GM23338 (cell line): ENCODE data around the gene CXCL16. TPM values are rescaled to one million over a fixed set of nuclear protein-coding genes. Genes with fewer than 3 reads are reported as not detected.

Experiments used
- ATAC-seq: fragments of 200-7000 bp; cut with Tn5 transposase; 3 replicates; pipeline ENCODE4 v1.9.1; 2020
- DNase-seq: peaks from one replicate; pipeline ENCODE4 v3.0.0-alpha.2; 2015; ENCODE audit warnings: low spot score
- H2AFZ ChIP-seq: fragments of 200-600 bp; sonication (generic); 2 replicates; pipeline ENCODE4 v1.8.0; 2016; ENCODE audit warnings: antibody characterized with exemption, mild to moderate bottlenecking, moderate library complexity
- H3F3A ChIP-seq: fragments of 200-600 bp; sonication (generic); replicated peaks from 2 replicates; pipeline ENCODE4 v1.8.0; 2017; ENCODE audit warnings: antibody characterized with exemption, mixed run types, low read depth
- H3K27ac ChIP-seq: fragments of 200-600 bp; sonication (generic); 2 replicates; pipeline ENCODE4 v1.6.1; 2016; ENCODE audit warnings: low read depth
- H3K27me3 ChIP-seq: fragments of 200-600 bp; sonication (generic); 2 replicates; pipeline ENCODE4 v1.8.0; 2016; ENCODE audit warnings: mild to moderate bottlenecking, mixed run types, moderate library complexity; ENCODE audit not compliant: insufficient read depth
- H3K36me3 ChIP-seq: fragments of 200-600 bp; sonication (generic); 2 replicates; pipeline ENCODE4 v1.8.0; 2016; ENCODE audit warnings: mild to moderate bottlenecking; ENCODE audit not compliant: insufficient read depth
- H3K4me1 ChIP-seq: fragments of 200-600 bp; sonication (generic); 2 replicates; pipeline ENCODE4 v1.8.0; 2016; ENCODE audit warnings: mild to moderate bottlenecking, moderate library complexity; ENCODE audit not compliant: insufficient read depth
- H3K4me2 ChIP-seq: fragments of 200-600 bp; sonication (generic); 2 replicates; pipeline ENCODE4 v1.7.1; 2017; ENCODE audit warnings: mixed run types
- H3K4me3 ChIP-seq: fragments of 200-600 bp; sonication (generic); 2 replicates; pipeline ENCODE4 v1.6.1; 2016; ENCODE audit warnings: mixed run types
- H3K79me2 ChIP-seq: fragments of 200-600 bp; sonication (generic); replicated peaks from 2 replicates; pipeline ENCODE4 v1.8.0; 2017; ENCODE audit warnings: mild to moderate bottlenecking; ENCODE audit not compliant: insufficient read depth
- H3K9me2 ChIP-seq: fragments of 200-600 bp; sonication (generic); 2 replicates; pipeline ENCODE4 v1.8.0; 2017; ENCODE audit not compliant: insufficient read depth
- H4K20me1 ChIP-seq: fragments of 200-600 bp; sonication (generic); replicated peaks from 2 replicates; pipeline ENCODE4 v1.8.0; 2017; ENCODE audit warnings: mild to moderate bottlenecking; ENCODE audit not compliant: insufficient read depth
- H3K27ac Mint-ChIP-seq: 2 replicates; pipeline ENCODE4 v1.8.0; 2020; ENCODE audit warnings: inconsistent platforms, mild to moderate bottlenecking, moderate library complexity, mixed read lengths
- H3K27me3 Mint-ChIP-seq: 3 replicates; pipeline ENCODE4 v1.8.0; 2022; ENCODE audit warnings: low read depth, mild to moderate bottlenecking, moderate library complexity, mixed read lengths, inconsistent platforms; ENCODE audit not compliant: insufficient read depth, poor library complexity
- H3K36me3 Mint-ChIP-seq: 3 replicates; pipeline ENCODE4 v1.8.0; 2021; ENCODE audit warnings: low read depth, mild to moderate bottlenecking, inconsistent platforms, moderate library complexity, mixed read lengths
- H3K4me1 Mint-ChIP-seq: 3 replicates; pipeline ENCODE4 v1.8.0; 2020; ENCODE audit warnings: mild to moderate bottlenecking, inconsistent platforms, mixed read lengths
- H3K4me3 Mint-ChIP-seq: 3 replicates; pipeline ENCODE4 v1.8.0; 2021; ENCODE audit warnings: moderate library complexity, mild to moderate bottlenecking, inconsistent platforms, mixed read lengths
- H3K9me3 Mint-ChIP-seq: 3 replicates; pipeline ENCODE4 v1.8.0; 2020; ENCODE audit warnings: moderate library complexity, mild to moderate bottlenecking, inconsistent platforms, mixed read lengths
- CREB1 ChIP-seq: fragments of 250-450 bp; sonication (Bioruptor Pico); IDR thresholded peaks from 2 replicates; pipeline ENCODE4 v1.5.0; 2020; ENCODE audit warnings: low read depth, mild to moderate bottlenecking, moderate library complexity
- EZH2 ChIP-seq: fragments of 200-600 bp; sonication (generic); IDR thresholded peaks from one replicate; pipeline ENCODE4 v1.8.0; 2017; ENCODE audit warnings: antibody characterized with exemption, mild to moderate bottlenecking, low read depth; ENCODE audit not compliant: unreplicated experiment
- EZH2phosphoT487 ChIP-seq: fragments of 200-600 bp; sonication (generic); IDR thresholded peaks from one replicate; pipeline ENCODE4 v1.8.1; 2018; ENCODE audit warnings: antibody characterized with exemption; ENCODE audit not compliant: unreplicated experiment
- JUNB ChIP-seq: IDR thresholded peaks from one replicate; pipeline ENCODE4 v1.6.1; 2016; ENCODE audit warnings: antibody characterized with exemption; ENCODE audit not compliant: unreplicated experiment
- NANOG ChIP-seq: IDR thresholded peaks from 2 replicates; pipeline ENCODE4 v1.6.1; 2016; ENCODE audit warnings: antibody characterized with exemption, borderline replicate concordance
- POLR2AphosphoS5 ChIP-seq: IDR thresholded peaks from 2 replicates; pipeline ENCODE4 v1.6.1; 2016; ENCODE audit warnings: antibody characterized with exemption, low read depth
- STAT1 ChIP-seq: IDR thresholded peaks from one replicate; pipeline ENCODE4 v1.6.1; 2016; ENCODE audit warnings: antibody characterized with exemption; ENCODE audit not compliant: unreplicated experiment
- ZNF114 ChIP-seq: fragments of 250-450 bp; sonication (Bioruptor Pico); IDR thresholded peaks from 2 replicates; pipeline ENCODE4 v1.5.0; 2020; ENCODE audit warnings: mild to moderate bottlenecking, moderate library complexity
- ZNF331 ChIP-seq: fragments of 250-450 bp; sonication (Bioruptor Pico); IDR thresholded peaks from 2 replicates; pipeline ENCODE4 v1.5.0; 2020; ENCODE audit warnings: low read depth, mild to moderate bottlenecking, moderate library complexity
- polyA plus RNA-seq: library from polyadenylated mRNA; unstranded; fragments of >200 nt; fragmentation: Nextera tagmentation; extraction: Ambion mirVana; gene quantifications from 2 replicates; pipeline ENCODE4 v1.2.1, GENCODE V29; 2016
- total RNA-seq: library from RNA; depleted of rRNA; stranded (reverse); fragments of >200 nt; shearing (Covaris generic); gene quantifications from 2 replicates; pipeline ENCODE4 v1.2.3, GENCODE V29; 2014
- TF ChIP-seq, protein P1 (sequence below): fragments of 250-450 bp; sonication (Bioruptor Pico); IDR thresholded peaks from 2 replicates; pipeline ENCODE4 v1.5.0; 2020; ENCODE audit warnings: mild to moderate bottlenecking, moderate library complexity
- TF ChIP-seq, protein P2 (sequence below), 2 experiments: fragments of 200-600 bp in 1 of 2; sonication (generic) in 1 of 2; conservative IDR thresholded peaks; 2 replicates each; pipeline versions ENCODE4 v1.5.1 to v1.6.1; 2016 to 2017; ENCODE audit warnings: antibody characterized with exemption in 2 of 2, low read depth in 2 of 2, mild to moderate bottlenecking in 2 of 2, moderate library complexity in 1 of 2
- TF ChIP-seq, protein P3 (sequence below): IDR thresholded peaks from 2 replicates; pipeline ENCODE4 v1.6.1; 2016; ENCODE audit warnings: antibody characterized with exemption
- TF ChIP-seq, protein P4 (sequence below): IDR thresholded peaks from one replicate; pipeline ENCODE4 v1.6.1; 2018; ENCODE audit warnings: antibody characterized with exemption; ENCODE audit not compliant: unreplicated experiment

The CXCL16 gene
- total and polyA plus RNA-seq, 2 experiments from 2014 or later: 4.0 to 4.1 TPM

DNA sequence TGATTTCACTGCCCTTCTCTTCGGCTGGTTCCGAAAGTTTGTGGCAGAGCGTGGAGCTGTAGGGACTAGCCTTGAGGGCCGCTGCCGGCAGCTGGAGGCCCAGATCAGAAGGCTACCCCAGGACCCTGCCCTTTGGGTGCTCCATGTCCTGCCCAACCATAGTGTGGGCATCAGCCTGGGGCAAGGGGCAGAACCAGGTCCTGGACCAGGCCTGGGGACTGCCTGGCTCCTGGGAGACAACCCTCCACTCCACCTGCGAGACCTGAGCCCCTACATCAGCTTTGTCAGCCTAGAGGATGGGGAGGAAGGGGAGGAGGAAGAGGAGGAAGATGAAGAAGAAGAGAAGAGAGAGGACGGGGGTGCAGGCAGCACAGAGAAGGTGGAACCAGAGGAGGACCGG, 856 bp upstream of the CXCL16 start:
- Histone ChIP-seq H3K4me2 (no peak overlapping the region), H3K9me2 (no peaks in the 10 kb centered on the region), H3K4me3 (peak overlapping the region; percentile 75; the same call in 1 of the 2 replicates), H3K79me2 (no peaks in the 10 kb centered on the region), H2AFZ (no peak overlapping the region), H3K36me3 (no peaks in the 10 kb centered on the region), H3F3A (peaks cover 13% of the 10 kb centered on the region; the same call in 1 of the 2 replicates), H3K27ac (no peak overlapping the region), H3K27me3 (peaks cover 72% of the 10 kb centered on the region), H4K20me1 (0 out of 2 replicates have a peak, but pooled peaks cover 5% of the 10 kb centered on the region), H3K4me1 (peaks cover 9% of the 10 kb centered on the region; the same call in 1 of the 2 replicates)
- Mint-ChIP-seq H3K4me1 (peaks cover 16% of the 10 kb centered on the region), H3K27me3 (peaks cover 66% of the 10 kb centered on the region), H3K27ac (no peak overlapping the region), H3K36me3 (no peaks in the 10 kb centered on the region; the same call in 2 of the 3 replicates), H3K4me3 (peak overlapping the region; percentile 70), H3K9me3 (no peaks in the 10 kb centered on the region; the same call in 1 of the 3 replicates)
- ATAC-seq (no peak), DNase-seq (no peak)
- TF ChIP-seq NANOG (no peak), POLR2AphosphoS5 (no peak), JUNB (no peak), EZH2 (no peak), ZNF331 (no peak), STAT1 (no peak), CREB1 (CRISPR knock-in tag) (no peak), EZH2phosphoT487 (no peak), ZNF114 (CRISPR knock-in tag) (no peak)
- TF ChIP-seq, protein P1, sequence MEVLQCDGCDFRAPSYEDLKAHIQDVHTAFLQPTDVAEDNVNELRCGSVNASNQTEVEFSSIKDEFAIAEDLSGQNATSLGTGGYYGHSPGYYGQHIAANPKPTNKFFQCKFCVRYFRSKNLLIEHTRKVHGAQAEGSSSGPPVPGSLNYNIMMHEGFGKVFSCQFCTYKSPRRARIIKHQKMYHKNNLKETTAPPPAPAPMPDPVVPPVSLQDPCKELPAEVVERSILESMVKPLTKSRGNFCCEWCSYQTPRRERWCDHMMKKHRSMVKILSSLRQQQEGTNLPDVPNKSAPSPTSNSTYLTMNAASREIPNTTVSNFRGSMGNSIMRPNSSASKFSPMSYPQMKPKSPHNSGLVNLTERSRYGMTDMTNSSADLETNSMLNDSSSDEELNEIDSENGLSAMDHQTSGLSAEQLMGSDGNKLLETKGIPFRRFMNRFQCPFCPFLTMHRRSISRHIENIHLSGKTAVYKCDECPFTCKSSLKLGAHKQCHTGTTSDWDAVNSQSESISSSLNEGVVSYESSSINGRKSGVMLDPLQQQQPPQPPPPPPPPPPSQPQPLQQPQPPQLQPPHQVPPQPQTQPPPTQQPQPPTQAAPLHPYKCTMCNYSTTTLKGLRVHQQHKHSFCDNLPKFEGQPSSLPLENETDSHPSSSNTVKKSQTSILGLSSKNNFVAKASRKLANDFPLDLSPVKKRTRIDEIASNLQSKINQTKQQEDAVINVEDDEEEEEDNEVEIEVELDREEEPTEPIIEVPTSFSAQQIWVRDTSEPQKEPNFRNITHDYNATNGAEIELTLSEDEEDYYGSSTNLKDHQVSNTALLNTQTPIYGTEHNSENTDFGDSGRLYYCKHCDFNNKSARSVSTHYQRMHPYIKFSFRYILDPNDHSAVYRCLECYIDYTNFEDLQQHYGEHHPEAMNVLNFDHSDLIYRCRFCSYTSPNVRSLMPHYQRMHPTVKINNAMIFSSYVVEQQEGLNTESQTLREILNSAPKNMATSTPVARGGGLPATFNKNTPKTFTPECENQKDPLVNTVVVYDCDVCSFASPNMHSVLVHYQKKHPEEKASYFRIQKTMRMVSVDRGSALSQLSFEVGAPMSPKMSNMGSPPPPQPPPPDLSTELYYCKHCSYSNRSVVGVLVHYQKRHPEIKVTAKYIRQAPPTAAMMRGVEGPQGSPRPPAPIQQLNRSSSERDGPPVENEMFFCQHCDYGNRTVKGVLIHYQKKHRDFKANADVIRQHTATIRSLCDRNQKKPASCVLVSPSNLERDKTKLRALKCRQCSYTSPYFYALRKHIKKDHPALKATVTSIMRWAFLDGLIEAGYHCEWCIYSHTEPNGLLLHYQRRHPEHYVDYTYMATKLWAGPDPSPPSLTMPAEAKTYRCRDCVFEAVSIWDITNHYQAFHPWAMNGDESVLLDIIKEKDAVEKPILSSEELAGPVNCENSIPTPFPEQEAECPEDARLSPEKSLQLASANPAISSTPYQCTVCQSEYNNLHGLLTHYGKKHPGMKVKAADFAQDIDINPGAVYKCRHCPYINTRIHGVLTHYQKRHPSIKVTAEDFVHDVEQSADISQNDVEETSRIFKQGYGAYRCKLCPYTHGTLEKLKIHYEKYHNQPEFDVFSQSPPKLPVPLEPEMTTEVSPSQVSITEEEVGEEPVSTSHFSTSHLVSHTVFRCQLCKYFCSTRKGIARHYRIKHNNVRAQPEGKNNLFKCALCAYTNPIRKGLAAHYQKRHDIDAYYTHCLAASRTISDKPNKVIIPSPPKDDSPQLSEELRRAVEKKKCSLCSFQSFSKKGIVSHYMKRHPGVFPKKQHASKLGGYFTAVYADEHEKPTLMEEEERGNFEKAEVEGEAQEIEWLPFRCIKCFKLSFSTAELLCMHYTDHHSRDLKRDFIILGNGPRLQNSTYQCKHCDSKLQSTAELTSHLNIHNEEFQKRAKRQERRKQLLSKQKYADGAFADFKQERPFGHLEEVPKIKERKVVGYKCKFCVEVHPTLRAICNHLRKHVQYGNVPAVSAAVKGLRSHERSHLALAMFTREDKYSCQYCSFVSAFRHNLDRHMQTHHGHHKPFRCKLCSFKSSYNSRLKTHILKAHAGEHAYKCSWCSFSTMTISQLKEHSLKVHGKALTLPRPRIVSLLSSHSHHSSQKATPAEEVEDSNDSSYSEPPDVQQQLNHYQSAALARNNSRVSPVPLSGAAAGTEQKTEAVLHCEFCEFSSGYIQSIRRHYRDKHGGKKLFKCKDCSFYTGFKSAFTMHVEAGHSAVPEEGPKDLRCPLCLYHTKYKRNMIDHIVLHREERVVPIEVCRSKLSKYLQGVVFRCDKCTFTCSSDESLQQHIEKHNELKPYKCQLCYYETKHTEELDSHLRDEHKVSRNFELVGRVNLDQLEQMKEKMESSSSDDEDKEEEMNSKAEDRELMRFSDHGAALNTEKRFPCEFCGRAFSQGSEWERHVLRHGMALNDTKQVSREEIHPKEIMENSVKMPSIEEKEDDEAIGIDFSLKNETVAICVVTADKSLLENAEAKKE (CRISPR knock-in tag): no peak
- TF ChIP-seq, protein P2, sequence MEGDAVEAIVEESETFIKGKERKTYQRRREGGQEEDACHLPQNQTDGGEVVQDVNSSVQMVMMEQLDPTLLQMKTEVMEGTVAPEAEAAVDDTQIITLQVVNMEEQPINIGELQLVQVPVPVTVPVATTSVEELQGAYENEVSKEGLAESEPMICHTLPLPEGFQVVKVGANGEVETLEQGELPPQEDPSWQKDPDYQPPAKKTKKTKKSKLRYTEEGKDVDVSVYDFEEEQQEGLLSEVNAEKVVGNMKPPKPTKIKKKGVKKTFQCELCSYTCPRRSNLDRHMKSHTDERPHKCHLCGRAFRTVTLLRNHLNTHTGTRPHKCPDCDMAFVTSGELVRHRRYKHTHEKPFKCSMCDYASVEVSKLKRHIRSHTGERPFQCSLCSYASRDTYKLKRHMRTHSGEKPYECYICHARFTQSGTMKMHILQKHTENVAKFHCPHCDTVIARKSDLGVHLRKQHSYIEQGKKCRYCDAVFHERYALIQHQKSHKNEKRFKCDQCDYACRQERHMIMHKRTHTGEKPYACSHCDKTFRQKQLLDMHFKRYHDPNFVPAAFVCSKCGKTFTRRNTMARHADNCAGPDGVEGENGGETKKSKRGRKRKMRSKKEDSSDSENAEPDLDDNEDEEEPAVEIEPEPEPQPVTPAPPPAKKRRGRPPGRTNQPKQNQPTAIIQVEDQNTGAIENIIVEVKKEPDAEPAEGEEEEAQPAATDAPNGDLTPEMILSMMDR (conservative IDR thresholded peaks at IDR 0.05; ENCODE audit: low read depth in 2 of 2): no peak
- TF ChIP-seq, protein P3, sequence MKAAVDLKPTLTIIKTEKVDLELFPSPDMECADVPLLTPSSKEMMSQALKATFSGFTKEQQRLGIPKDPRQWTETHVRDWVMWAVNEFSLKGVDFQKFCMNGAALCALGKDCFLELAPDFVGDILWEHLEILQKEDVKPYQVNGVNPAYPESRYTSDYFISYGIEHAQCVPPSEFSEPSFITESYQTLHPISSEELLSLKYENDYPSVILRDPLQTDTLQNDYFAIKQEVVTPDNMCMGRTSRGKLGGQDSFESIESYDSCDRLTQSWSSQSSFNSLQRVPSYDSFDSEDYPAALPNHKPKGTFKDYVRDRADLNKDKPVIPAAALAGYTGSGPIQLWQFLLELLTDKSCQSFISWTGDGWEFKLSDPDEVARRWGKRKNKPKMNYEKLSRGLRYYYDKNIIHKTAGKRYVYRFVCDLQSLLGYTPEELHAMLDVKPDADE: no peak
- TF ChIP-seq, protein P4, sequence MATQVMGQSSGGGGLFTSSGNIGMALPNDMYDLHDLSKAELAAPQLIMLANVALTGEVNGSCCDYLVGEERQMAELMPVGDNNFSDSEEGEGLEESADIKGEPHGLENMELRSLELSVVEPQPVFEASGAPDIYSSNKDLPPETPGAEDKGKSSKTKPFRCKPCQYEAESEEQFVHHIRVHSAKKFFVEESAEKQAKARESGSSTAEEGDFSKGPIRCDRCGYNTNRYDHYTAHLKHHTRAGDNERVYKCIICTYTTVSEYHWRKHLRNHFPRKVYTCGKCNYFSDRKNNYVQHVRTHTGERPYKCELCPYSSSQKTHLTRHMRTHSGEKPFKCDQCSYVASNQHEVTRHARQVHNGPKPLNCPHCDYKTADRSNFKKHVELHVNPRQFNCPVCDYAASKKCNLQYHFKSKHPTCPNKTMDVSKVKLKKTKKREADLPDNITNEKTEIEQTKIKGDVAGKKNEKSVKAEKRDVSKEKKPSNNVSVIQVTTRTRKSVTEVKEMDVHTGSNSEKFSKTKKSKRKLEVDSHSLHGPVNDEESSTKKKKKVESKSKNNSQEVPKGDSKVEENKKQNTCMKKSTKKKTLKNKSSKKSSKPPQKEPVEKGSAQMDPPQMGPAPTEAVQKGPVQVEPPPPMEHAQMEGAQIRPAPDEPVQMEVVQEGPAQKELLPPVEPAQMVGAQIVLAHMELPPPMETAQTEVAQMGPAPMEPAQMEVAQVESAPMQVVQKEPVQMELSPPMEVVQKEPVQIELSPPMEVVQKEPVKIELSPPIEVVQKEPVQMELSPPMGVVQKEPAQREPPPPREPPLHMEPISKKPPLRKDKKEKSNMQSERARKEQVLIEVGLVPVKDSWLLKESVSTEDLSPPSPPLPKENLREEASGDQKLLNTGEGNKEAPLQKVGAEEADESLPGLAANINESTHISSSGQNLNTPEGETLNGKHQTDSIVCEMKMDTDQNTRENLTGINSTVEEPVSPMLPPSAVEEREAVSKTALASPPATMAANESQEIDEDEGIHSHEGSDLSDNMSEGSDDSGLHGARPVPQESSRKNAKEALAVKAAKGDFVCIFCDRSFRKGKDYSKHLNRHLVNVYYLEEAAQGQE: no peak
